Measurements from ENCODE around the gene ACAP2. TPM values are rescaled to one million over a fixed set of nuclear protein-coding genes. Genes with fewer than 3 reads are reported as not detected.

ACAP2 gene
- polyA plus RNA-seq, 2 of the 4 experiments (the other 2 are of a cell fraction): 7.8 to 26.0 TPM

GRCh38 chr3:195263925-195264600 lies 178.8 kb downstream of the ACAP2 start:
- Histone ChIP-seq H3K9me3 (no peaks in the 10 kb centered on the region), H3K4me3 (no peak overlapping the region), H3K27ac (no peak overlapping the region), H3K4me1 (peaks cover 5% of the 10 kb centered on the region; the same call in 1 of the 3 replicates), H3K4me2 (no peak overlapping the region)
- WGBS (ENCODE audit: missing lambda C conversion rate): 95% methylated on average over 9 of the region's 10 CpGs
- DNase-seq (ENCODE audit: low read depth in 1 of 2, low spot score in 1 of 2) (no peak), ATAC-seq (no peak), FAIRE-seq (no peak)
- POLR2A ChIA-PET: no interaction called here
- no peak for TF ChIP-seq MAZ (IDR thresholded peaks at IDR 0.05; ENCODE audit: borderline replicate concordance, low read depth, low read length)
- TF ChIP-seq HOXA7 (CRISPR knock-in tag; IDR thresholded peaks at IDR 0.05): no peak
- TF ChIP-seq PBX3 (IDR thresholded peaks at IDR 0.05): no peak
- no peak for TF ChIP-seq HES2 (IDR thresholded peaks at IDR 0.05)
- TF ChIP-seq FOSL2 (IDR thresholded peaks at IDR 0.05): no peak
- TF ChIP-seq FOSL2 (CRISPR knock-in tag; IDR thresholded peaks at IDR 0.05): no peak
- TF ChIP-seq RAD21 (conservative IDR thresholded peaks at IDR 0.05 in 1 of 2, IDR thresholded peaks at IDR 0.05 in 1 of 2): no peak
- TF ChIP-seq CBX8 (IDR thresholded peaks at IDR 0.05): no peak
- no peak for TF ChIP-seq TP53 (CRISPR knock-in tag; IDR thresholded peaks at IDR 0.05)
- TF ChIP-seq HDAC2 (IDR thresholded peaks at IDR 0.05): no peak
- TF ChIP-seq NFE2L2 (conservative IDR thresholded peaks at IDR 0.05; ENCODE audit: low read length): no peak
- TF ChIP-seq GATA3 (IDR thresholded peaks at IDR 0.05; ENCODE audit: borderline replicate concordance): no peak
- TF ChIP-seq RFX5 (IDR thresholded peaks at IDR 0.05): no peak
- CTCF ChIA-PET: interaction anchor here (0.6 to 7.1 kb wide), 4 partner anchors 6 to 582 kb away, joined by 3 to 59 read pairs (median 22); partner anchors contain the start of gene XXYLT1

DNA sequence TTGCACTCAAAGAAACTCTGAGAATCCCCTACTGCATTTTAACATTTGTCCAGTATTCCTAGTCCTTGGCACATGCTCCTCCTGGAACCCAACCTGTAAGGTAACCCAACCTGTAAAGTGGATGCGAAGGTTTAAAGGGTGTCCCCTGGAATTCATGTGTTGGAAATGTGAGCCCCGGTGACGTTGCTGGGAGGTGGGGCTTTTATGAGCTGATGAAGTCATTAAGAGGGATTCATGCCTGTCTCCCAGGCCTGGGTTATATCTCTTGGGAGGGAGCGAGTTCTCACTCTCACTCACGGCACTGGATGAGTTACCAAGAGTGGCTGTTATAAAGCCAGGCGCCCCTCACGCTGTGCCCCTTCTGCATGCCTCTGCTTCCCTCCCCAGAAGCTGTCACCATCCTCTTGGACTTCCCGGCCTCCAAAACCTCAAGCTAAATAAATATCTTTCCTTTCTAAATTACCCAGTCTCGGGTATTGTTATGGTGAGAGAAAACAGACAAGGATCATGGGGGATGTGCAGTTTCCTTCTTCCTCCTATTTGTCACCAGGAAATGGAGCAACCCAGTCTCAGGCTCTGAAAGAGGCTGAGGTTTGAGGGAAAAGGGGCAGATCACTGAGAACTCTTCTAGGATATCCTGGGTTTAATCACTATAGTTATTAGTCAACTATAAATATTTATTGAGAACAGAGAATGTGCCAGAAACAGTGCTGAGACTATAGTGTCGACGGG lies 179.5 kb downstream of the ACAP2 start:
- 92% methylated on average over 11 of the region's 11 CpGs for WGBS (ENCODE audit: missing lambda C conversion rate)
- DNase-seq (ENCODE audit: low read depth in 1 of 2, low spot score in 1 of 2): no peak
- Histone ChIP-seq H3K27ac (no peak overlapping the region), H3K9me3 (no peaks in the 10 kb centered on the region), H3K4me2 (no peak overlapping the region), H3K4me1 (peaks cover 7% of the 10 kb centered on the region; the same call in 1 of the 3 replicates), H3K4me3 (no peak overlapping the region)
- FAIRE-seq: no peak
- TF ChIP-seq, protein P1, sequence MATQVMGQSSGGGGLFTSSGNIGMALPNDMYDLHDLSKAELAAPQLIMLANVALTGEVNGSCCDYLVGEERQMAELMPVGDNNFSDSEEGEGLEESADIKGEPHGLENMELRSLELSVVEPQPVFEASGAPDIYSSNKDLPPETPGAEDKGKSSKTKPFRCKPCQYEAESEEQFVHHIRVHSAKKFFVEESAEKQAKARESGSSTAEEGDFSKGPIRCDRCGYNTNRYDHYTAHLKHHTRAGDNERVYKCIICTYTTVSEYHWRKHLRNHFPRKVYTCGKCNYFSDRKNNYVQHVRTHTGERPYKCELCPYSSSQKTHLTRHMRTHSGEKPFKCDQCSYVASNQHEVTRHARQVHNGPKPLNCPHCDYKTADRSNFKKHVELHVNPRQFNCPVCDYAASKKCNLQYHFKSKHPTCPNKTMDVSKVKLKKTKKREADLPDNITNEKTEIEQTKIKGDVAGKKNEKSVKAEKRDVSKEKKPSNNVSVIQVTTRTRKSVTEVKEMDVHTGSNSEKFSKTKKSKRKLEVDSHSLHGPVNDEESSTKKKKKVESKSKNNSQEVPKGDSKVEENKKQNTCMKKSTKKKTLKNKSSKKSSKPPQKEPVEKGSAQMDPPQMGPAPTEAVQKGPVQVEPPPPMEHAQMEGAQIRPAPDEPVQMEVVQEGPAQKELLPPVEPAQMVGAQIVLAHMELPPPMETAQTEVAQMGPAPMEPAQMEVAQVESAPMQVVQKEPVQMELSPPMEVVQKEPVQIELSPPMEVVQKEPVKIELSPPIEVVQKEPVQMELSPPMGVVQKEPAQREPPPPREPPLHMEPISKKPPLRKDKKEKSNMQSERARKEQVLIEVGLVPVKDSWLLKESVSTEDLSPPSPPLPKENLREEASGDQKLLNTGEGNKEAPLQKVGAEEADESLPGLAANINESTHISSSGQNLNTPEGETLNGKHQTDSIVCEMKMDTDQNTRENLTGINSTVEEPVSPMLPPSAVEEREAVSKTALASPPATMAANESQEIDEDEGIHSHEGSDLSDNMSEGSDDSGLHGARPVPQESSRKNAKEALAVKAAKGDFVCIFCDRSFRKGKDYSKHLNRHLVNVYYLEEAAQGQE (IDR thresholded peaks at IDR 0.05): no peak
- ChIA-PET POLR2A (no interaction called here), CTCF (interaction anchor here (0.6 to 7.1 kb wide), 5 partner anchors 7 to 592 kb away, joined by 3 to 59 read pairs (median 23); partner anchors contain the start of genes LSG1 and XXYLT1)
- no peak for ATAC-seq

- no peak overlapping the region for H3K27ac ChIP-seq
- no peak overlapping the region for H3K4me2 ChIP-seq
- H3K9me3 ChIP-seq: no peaks in the 10 kb centered on the region
- 91% methylated on average over 2 of the region's 2 CpGs for WGBS (ENCODE audit: missing lambda C conversion rate)
- DNase-seq (ENCODE audit: low read depth in 1 of 2, low spot score in 1 of 2) (no peak), FAIRE-seq (no peak), ATAC-seq (no peak)
- no peak overlapping the region for H3K4me3 ChIP-seq
- ChIA-PET CTCF (interaction anchor here (3.6 to 7.1 kb wide), 3 partner anchors 8 to 590 kb away, joined by 23 to 59 read pairs (median 41); partner anchors contain the start of genes LSG1 and XXYLT1), POLR2A (no interaction called here)
- TF ChIP-seq ZSCAN20 (CRISPR knock-in tag; IDR thresholded peaks at IDR 0.05) (no peak), SREBF2 (IDR thresholded peaks at IDR 0.05) (no peak), PHF8 (IDR thresholded peaks at IDR 0.05; ENCODE audit: borderline replicate concordance, low read depth) (no peak), JUN (IDR thresholded peaks at IDR 0.05) (no peak), NR3C1 (IDR thresholded peaks at IDR 0.05) (no peak), FOSB (CRISPR knock-in tag; IDR thresholded peaks at IDR 0.05) (no peak), RCOR1 (IDR thresholded peaks at IDR 0.05; ENCODE audit: low read depth, low read length) (no peak)
- H3K4me1 ChIP-seq: peaks cover 7% of the 10 kb centered on the region; the same call in 1 of the 3 replicates
Observed at GRCh38 chr3:195261925-195262324, 180.9 kb downstream of the ACAP2 start.

Data from A549 (cell line).